Gastroesophageal sphincter (tissue), 3 donors: Measurements from ENCODE around the gene ACP3.

Source experiments
- CTCF ChIP-seq, 4 experiments: fragments of 200-600 bp in 2 of 4; fragments of 450-650 bp in 2 of 4; sonication (generic) in 1 of 4; IDR thresholded peaks; one replicate each; pipeline ENCODE4 v1.5.1; 2017 to 2019; ENCODE audit warnings: antibody characterized with exemption in 4 of 4, mild to moderate bottlenecking in 2 of 4, moderate library complexity in 2 of 4
- POLR2A ChIP-seq, 2 donors: fragments of 450-650 bp; IDR thresholded peaks; one replicate each; pipeline ENCODE4 v1.6.1; 2017; ENCODE audit warnings: antibody characterized with exemption in 2 of 2, mild to moderate bottlenecking in 2 of 2, moderate library complexity in 1 of 2

- TF ChIP-seq CTCF (IDR thresholded peaks at IDR 0.05) (no peak), POLR2A (IDR thresholded peaks at IDR 0.05) (no peak)
Observed at GRCh38 chr3:132342610-132343009, 25.4 kb downstream of the ACP3 start.
